Measurements from ENCODE around the gene PAH.

The PAH gene

GRCh38 chr12:102814691-102815367, 102.2 kb downstream of the PAH start:
- no peak for DNase-seq

- DNase-seq = no peak
These were observed 104.7 kb downstream of the PAH start for GRCh38 chr12:102812344-102812743.

- peak; percentile 1 to 18 for DNase-seq
These were observed 105.8 kb downstream of the PAH start for GRCh38 chr12:102811110-102811737.

- no peak for DNase-seq
These were observed 108.6 kb downstream of the PAH start for GRCh38 chr12:102808412-102808811.

GRCh38 chr12:102806592-102806991, 110.5 kb downstream of the PAH start:
- DNase-seq = no peak

GRCh38 chr12:102806110-102806509, 110.9 kb downstream of the PAH start:
- no peak for DNase-seq

GRCh38 chr12:102800565-102800964, 116.5 kb downstream of the PAH start:
- no peak for DNase-seq

- no peak for DNase-seq
These were observed 117.8 kb downstream of the PAH start for GRCh38 chr12:102799229-102799628.

- DNase-seq = no peak
These were observed 119.5 kb downstream of the PAH start for GRCh38 chr12:102797528-102797927.

GRCh38 chr12:102793921-102794320, 123.1 kb downstream of the PAH start:
- no peak for DNase-seq

Data from activated CD4-positive, alpha-beta T cell treated with anti-CD3 and anti-CD28 coated beads, Interleukin-2, amount 50 U/mL, for 48 hours (primary cell).